Esophagus muscularis mucosa (tissue), 4 donors: ENCODE data around the gene GPC5.

ENCODE experiments used
- CTCF ChIP-seq, 3 experiments: fragments of 200-600 bp in 2 of 3; fragments of 450-650 bp in 1 of 3; sonication (generic) in 2 of 3; IDR thresholded peaks; one replicate each; pipeline ENCODE4 v1.5.1; 2017 to 2019; ENCODE audit warnings: antibody characterized with exemption in 3 of 3, mild to moderate bottlenecking in 2 of 3, moderate library complexity in 1 of 3
- EP300 ChIP-seq: sonication (generic); formaldehyde crosslinking; IDR thresholded peaks from one replicate; pipeline ENCODE4 v1.6.1; 2017; ENCODE audit warnings: antibody characterized with exemption
- POLR2A ChIP-seq: fragments of 450-650 bp; IDR thresholded peaks from one replicate; pipeline ENCODE4 v1.6.1; 2017; ENCODE audit warnings: antibody characterized with exemption, moderate library complexity, mild to moderate bottlenecking, low read depth
- POLR2AphosphoS5 ChIP-seq, 2 donors: sonication (generic); formaldehyde crosslinking; IDR thresholded peaks; one replicate each; pipeline ENCODE4 v1.6.1; 2017; ENCODE audit warnings: antibody characterized with exemption in 2 of 2

GRCh38 chr13:92842145-92842544 lies 1443.7 kb downstream of the GPC5 start:
- TF ChIP-seq CTCF (IDR thresholded peaks at IDR 0.05) (no peak), EP300 (no peak), POLR2A (no peak), POLR2AphosphoS5 (IDR thresholded peaks at IDR 0.05) (no peak)
